Endodermal cell (in vitro differentiated cells): ENCODE results near the gene NEDD4L. TPM values are rescaled to one million over a fixed set of nuclear protein-coding genes. Genes with fewer than 3 reads are reported as not detected.
"Not testable (repeated sequence)": the region's sequence is repeated elsewhere in the genome, so short reads cannot be mapped to it uniquely, and the experiment has no call there.

Experiments
- DNase-seq: peaks from one replicate; pipeline ENCODE4 v3.0.0-alpha.2; 2017
- H3K27ac ChIP-seq: 2 replicates; pipeline ENCODE4 v1.5.1; 2013; ENCODE audit warnings: mild to moderate bottlenecking, low read depth, low read length, moderate library complexity
- H3K27me3 ChIP-seq: 2 replicates; pipeline ENCODE4 v1.6.1; 2013; ENCODE audit warnings: mild to moderate bottlenecking, low read length, moderate library complexity; ENCODE audit not compliant: insufficient read depth, control insufficient read depth, poor library complexity, severe bottlenecking
- H3K36me3 ChIP-seq: 2 replicates; pipeline ENCODE4 v1.7.0; 2013; ENCODE audit warnings: mild to moderate bottlenecking, low read length, moderate library complexity; ENCODE audit not compliant: control insufficient read depth, insufficient read depth
- H3K4me1 ChIP-seq: one replicate; pipeline ENCODE4 v1.7.0; 2013; ENCODE audit warnings: low read length; ENCODE audit not compliant: control insufficient read depth, insufficient read depth
- H3K4me3 ChIP-seq: 2 replicates; pipeline ENCODE4 v1.5.1; 2013; ENCODE audit warnings: mild to moderate bottlenecking, low read length, moderate library complexity
- H3K9ac ChIP-seq: 2 replicates; pipeline ENCODE4 v1.6.1; 2013; ENCODE audit warnings: mild to moderate bottlenecking, low read length, moderate library complexity; ENCODE audit not compliant: poor library complexity, severe bottlenecking; ENCODE audit errors: extremely low read depth
- H3K9me3 ChIP-seq: 2 replicates; pipeline ENCODE4 v1.6.1; 2013; ENCODE audit warnings: mild to moderate bottlenecking, low read length, moderate library complexity; ENCODE audit not compliant: control insufficient read depth
- H3K27ac Mint-ChIP-seq: 2 replicates; pipeline ENCODE4 v1.8.0; 2020; ENCODE audit warnings: mixed read lengths
- H3K27me3 Mint-ChIP-seq: 2 replicates; pipeline ENCODE4 v1.8.0; 2021; ENCODE audit warnings: mild to moderate bottlenecking, mixed read lengths; ENCODE audit not compliant: insufficient read depth
- H3K36me3 Mint-ChIP-seq: 2 replicates; pipeline ENCODE4 v1.8.0; 2020; ENCODE audit warnings: low read depth, mixed read lengths
- H3K4me1 Mint-ChIP-seq: 2 replicates; pipeline ENCODE4 v1.8.0; 2020; ENCODE audit warnings: mixed read lengths
- H3K4me3 Mint-ChIP-seq: 2 replicates; pipeline ENCODE4 v1.8.0; 2020; ENCODE audit warnings: mild to moderate bottlenecking, moderate library complexity, mixed read lengths
- H3K9me3 Mint-ChIP-seq: 2 replicates; pipeline ENCODE4 v1.8.0; 2020; ENCODE audit warnings: mild to moderate bottlenecking, mixed read lengths
- CTCF ChIP-seq: fragments of 200-600 bp; sonication (generic); conservative IDR thresholded peaks from 2 replicates; pipeline ENCODE4 v1.5.0; 2021; ENCODE audit warnings: antibody characterized with exemption, mild to moderate bottlenecking
- WGBS, 2 experiments: methylation state at CpG; one replicate each; pipeline versions ENCODE4 v1.1.5 to v1.1.7; 2013; ENCODE audit warnings: missing lambda C conversion rate in 2 of 2, mixed read lengths in 1 of 2; ENCODE audit not compliant: insufficient coverage in 1 of 2, insufficient read length in 1 of 2; 5-methylcytosine and 5-hydroxymethylcytosine counted together
- total RNA-seq, 2 donors: library from RNA; stranded (reverse); fragmentation: NEBNext Ultra II Directional in 1 of 2; extraction: Animal tissue kit (Norgen Biotek cat#: 25700) in 1 of 2; gene quantifications; 2 replicates in 1 of 2; 3 replicates in 1 of 2; pipeline ENCODE4 v1.2.1, GENCODE V29; 2021

The NEDD4L gene
- total RNA-seq, 2 donors from 2014 or later: 70.5 to 75.3 TPM

GRCh38 chr18:58264075-58264474, 220.0 kb downstream of the NEDD4L start:
- no peak for DNase-seq
- Histone ChIP-seq H3K9me3 (no peaks in the 10 kb centered on the region), H3K4me3 (no peak overlapping the region), H3K9ac (no peak overlapping the region), H3K4me1 (no peaks in the 10 kb centered on the region), H3K36me3 (no peaks in the 10 kb centered on the region), H3K27me3 (no peaks in the 10 kb centered on the region), H3K27ac (no peak overlapping the region)
- H3K9me3 Mint-ChIP-seq: no peaks in the 10 kb centered on the region
- TF ChIP-seq CTCF: no peak
- no peaks in the 10 kb centered on the region for H3K36me3 Mint-ChIP-seq
- no peaks in the 10 kb centered on the region for H3K27me3 Mint-ChIP-seq
- no peak overlapping the region for H3K27ac Mint-ChIP-seq
- H3K4me3 Mint-ChIP-seq: no peak overlapping the region
- H3K4me1 Mint-ChIP-seq: peaks cover 11% of the 10 kb centered on the region
- WGBS, 2 experiments: 93% methylated on average over 4 to 5 of the region's 5 CpGs

- peaks cover 11% of the 10 kb centered on the region for H3K4me1 Mint-ChIP-seq
- H3K4me1 ChIP-seq: no peaks in the 10 kb centered on the region
- no peaks in the 10 kb centered on the region for H3K36me3 ChIP-seq
- no peaks in the 10 kb centered on the region for H3K9me3 ChIP-seq
- 92% methylated on average over 2 of the region's 2 CpGs for WGBS, 2 experiments
- no peaks in the 10 kb centered on the region for H3K27me3 Mint-ChIP-seq
- no peak for TF ChIP-seq CTCF
- no peak overlapping the region for H3K27ac ChIP-seq
- DNase-seq: no peak
- no peaks in the 10 kb centered on the region for H3K36me3 Mint-ChIP-seq
- no peaks in the 10 kb centered on the region for H3K9me3 Mint-ChIP-seq
- H3K4me3 ChIP-seq: no peak overlapping the region
- H3K9ac ChIP-seq: no peak overlapping the region
- H3K27ac Mint-ChIP-seq: no peak overlapping the region
- H3K4me3 Mint-ChIP-seq: no peak overlapping the region
- H3K27me3 ChIP-seq: no peaks in the 10 kb centered on the region
Measured at GRCh38 chr18:58264840-58265239, 220.8 kb downstream of the NEDD4L start.

- DNase-seq, H3K27ac ChIP-seq, H3K27ac Mint-ChIP-seq, H3K9me3 Mint-ChIP-seq, H3K9me3 ChIP-seq, H3K9ac ChIP-seq, H3K36me3 ChIP-seq, H3K4me3 Mint-ChIP-seq, H3K4me3 ChIP-seq, H3K27me3 Mint-ChIP-seq, H3K36me3 Mint-ChIP-seq, H3K27me3 ChIP-seq, H3K4me1 ChIP-seq: not testable (repeated sequence)
- WGBS, 2 experiments: 87 to 98% methylated on average over 3 of the region's 3 CpGs
- H3K4me1 Mint-ChIP-seq: peaks cover 13% of the 10 kb centered on the region
Measured at GRCh38 chr18:58265489-58265888, 221.5 kb downstream of the NEDD4L start.

- Histone ChIP-seq H3K4me1 (no peaks in the 10 kb centered on the region), H3K9ac (no peak overlapping the region), H3K36me3 (no peaks in the 10 kb centered on the region), H3K27me3 (no peaks in the 10 kb centered on the region), H3K4me3 (no peak overlapping the region), H3K9me3 (no peaks in the 10 kb centered on the region), H3K27ac (no peak overlapping the region)
- no peak for DNase-seq
- Mint-ChIP-seq H3K4me3 (no peak overlapping the region), H3K36me3 (no peaks in the 10 kb centered on the region), H3K9me3 (no peaks in the 10 kb centered on the region), H3K4me1 (peaks cover 17% of the 10 kb centered on the region), H3K27me3 (no peaks in the 10 kb centered on the region), H3K27ac (no peak overlapping the region)
- TF ChIP-seq CTCF: no peak
- WGBS, 2 experiments: 88% methylated on average over 1 of the region's 1 CpG; no CpG with 5 or more reads in 1 of the 2 experiments
Measured at GRCh38 chr18:58266291-58266690, 222.3 kb downstream of the NEDD4L start.
